ENCODE measurements around the gene PPP3R2.
"Not testable (repeated sequence)": the region's sequence is repeated elsewhere in the genome, so short reads cannot be mapped to it uniquely, and the experiment has no call there.

Gene PPP3R2

GRCh38 chr9:101587332-101588043, 7.3 kb downstream of the PPP3R2 start:
- no peak for DNase-seq (ENCODE audit: low spot score)

DNA sequence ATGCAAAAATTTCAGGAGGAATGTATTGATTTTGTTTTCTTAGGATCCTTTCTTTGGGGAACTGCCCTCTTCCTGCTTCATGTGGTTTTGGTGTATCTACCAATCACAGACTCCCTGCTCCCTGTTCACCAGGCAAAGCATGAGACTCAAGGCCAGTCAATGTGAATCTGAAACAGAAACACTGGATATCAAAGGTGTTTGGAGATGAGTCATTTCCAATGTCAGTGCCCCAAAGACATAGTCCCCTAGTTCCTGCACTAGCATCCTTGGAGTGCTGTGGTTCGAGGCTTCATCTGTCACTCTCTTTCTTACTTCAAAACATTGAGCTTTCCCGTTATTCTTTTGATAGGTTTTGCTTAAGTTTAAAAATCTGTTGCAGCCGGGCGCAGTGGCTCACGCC, 8.1 kb downstream of the PPP3R2 start:
- DNase-seq (ENCODE audit: low spot score): no peak

- no peak for DNase-seq (ENCODE audit: low spot score)
Observed at GRCh38 chr9:101585740-101586139, 9.0 kb downstream of the PPP3R2 start.

DNA sequence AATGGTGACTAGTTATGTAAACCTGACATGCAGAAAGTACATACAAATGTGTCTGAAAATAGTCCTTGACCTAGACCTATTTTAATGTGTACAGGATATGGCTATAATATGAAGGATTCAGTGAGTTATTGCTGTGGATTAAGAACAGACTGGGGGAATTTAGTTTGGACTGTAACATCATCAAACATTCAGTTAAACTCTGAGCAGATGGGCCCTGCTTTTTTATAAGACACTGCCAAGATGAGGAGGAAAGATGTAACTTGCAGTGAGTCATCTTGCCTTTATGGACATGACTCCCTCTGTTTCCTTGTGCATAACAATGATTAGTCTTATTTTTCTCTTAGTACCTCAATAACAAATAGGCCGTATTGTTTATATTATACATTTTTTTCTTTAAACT, 12.2 kb downstream of the PPP3R2 start:
- DNase-seq (ENCODE audit: low spot score): peak; percentile 20

DNA sequence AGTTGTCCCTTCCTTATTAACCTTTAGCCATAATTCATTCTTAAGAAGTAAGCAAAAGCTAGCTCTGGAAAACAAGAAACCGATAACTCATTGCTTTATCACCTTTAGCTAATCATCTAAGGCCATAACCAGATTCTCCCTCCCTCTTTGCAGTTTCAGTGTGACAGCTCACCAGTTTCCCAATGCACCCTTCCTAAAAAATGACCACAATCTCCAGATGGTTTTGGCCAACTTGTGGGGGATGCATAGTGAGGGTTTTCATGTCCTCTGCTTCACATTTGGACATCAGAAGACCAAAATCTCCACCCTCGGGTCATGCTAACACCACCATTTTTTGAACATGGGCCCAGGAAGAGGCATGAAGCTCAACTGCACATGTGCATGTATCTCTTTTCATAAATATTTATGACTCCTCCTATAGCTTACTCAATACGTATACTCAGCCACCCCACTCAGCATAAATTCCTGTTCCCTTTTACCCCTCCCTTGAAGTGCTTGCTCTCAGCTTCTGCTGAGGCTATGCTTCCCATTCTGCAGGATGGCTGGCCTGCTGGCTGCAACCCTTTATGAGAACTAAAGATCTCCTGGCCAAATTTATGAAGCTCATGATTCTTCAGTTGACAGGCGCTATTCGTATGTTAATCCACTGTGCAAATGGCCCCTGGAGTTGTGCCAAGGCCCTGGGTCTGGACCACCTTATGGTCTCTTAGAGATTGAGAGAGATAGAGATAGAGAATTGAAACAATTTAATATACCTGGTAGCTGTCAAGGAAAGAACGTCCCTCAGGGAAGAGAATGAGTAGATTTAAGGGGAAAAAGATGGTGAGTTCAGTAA, 14.8 kb downstream of the PPP3R2 start:
- DNase-seq (ENCODE audit: low spot score): no peak

- no peak for DNase-seq (ENCODE audit: low spot score)
Observed at GRCh38 chr9:101578378-101578777, 16.4 kb downstream of the PPP3R2 start.

DNA sequence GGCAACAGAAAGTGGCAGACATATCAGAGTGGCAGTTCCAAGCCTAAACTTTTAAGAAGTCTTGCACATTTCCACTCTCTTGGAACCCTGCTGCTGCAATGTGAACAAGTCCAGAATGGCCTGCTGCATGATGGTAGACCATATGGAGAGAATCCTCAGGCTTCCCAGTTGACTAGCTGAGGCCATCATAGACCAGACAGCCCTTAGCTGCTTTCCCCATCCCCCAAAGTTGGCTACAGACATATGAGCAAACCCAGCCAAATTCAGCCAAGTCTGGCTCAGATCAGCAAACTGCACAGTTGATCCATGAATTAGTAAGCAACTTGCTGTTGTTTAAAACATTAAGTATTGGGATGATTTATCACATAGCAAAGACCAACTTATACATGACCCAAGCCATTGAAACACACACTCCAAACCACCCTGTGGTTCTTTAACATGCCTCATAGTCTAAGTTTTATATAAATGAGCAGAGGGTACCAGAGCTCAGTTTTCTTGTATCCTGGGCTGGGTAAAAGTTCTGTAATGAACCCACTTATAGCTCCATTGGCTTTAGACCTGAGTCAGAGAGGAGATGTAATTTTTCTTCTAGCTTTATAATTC, 19.9 kb downstream of the PPP3R2 start:
- no peak for DNase-seq (ENCODE audit: low spot score)

- no peak for DNase-seq (ENCODE audit: low spot score)
Observed at GRCh38 chr9:101572316-101572715, 22.5 kb downstream of the PPP3R2 start.

- no peak for DNase-seq (ENCODE audit: low spot score)
Observed at GRCh38 chr9:101571114-101571513, 23.7 kb downstream of the PPP3R2 start.

DNA sequence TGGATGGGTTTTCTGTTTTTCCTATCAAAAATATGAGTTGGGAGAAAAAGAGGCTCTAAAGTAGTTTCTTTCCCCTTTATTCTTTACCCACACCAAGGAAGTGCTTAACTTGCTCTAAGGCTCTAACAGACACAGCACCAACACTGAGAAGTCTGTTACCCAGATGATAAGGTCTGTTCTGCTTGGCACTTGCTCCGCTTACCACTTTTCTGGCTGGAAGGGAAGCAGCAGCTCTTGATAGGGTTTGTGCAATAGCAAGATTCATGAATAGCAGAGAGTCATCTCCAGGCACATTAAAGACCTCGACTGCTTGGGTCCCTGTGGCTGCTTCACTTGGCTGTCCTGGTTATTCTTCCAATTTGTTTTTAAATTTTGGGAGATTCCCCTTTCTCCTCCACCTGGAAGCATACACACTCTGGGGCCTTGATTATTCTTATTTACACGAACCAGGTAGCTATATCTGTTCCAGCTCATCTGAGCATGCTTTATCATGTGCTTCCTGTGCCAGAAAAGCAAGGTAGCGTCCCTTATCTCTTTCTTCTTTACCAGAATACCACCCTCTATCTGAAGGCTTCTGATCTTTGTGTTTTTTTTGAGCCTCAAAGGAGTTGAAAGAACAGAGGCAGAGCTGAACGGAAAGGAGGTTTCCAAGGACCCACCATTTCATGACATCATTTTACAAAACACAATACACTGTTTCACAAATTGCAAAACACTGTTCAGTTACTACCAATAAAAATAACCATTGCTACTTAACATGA, 24.8 kb downstream of the PPP3R2 start:
- DNase-seq (ENCODE audit: low spot score): no peak

GRCh38 chr9:101567725-101568350, 26.9 kb downstream of the PPP3R2 start:
- DNase-seq (ENCODE audit: low spot score): no peak

- DNase-seq (ENCODE audit: low spot score): peak; percentile 14
Observed at GRCh38 chr9:101566904-101567724, 27.7 kb downstream of the PPP3R2 start.

DNA sequence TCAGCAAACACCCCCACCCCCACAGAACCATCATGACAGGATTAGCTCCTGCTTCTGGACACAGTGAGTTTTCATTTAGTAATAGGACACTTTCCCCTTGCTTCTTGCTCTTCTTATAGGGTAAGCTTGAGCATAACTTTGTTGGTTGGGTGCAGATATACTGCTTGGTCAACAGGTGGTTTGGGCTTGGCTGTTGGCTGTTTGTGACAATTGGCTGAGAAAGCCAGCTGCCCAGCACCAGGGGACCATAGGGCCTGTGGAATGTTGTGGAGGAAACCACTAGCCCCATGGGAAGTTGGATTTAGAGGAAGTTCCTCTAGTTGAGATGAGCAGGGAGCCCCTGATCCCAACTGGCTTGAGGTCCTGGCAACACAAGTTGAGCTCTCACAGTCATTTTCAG, 30.5 kb downstream of the PPP3R2 start:
- DNase-seq (ENCODE audit: low spot score): no peak

- DNase-seq (ENCODE audit: low spot score): no peak
Observed at GRCh38 chr9:101562966-101563365, 31.8 kb downstream of the PPP3R2 start.

DNA sequence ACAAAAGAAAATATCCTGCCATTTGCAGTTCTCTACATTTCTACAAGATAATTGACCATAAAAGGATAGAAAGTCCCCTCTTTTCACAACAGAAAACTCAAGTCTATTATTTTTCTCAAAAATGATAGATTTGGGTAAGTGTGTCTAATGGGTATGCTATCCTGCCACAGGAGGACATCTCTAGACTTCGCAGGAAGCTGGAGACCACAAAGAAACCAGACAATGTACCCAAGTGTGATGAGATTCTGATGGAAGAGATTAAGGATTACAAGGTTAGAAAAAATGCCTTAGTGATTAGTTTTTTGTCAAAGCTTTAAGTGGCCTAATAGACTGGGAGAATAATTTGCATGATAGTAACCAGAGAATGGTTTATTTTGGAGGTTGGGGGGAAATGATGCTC, 33.0 kb downstream of the PPP3R2 start:
- no peak for DNase-seq (ENCODE audit: low spot score)

GRCh38 chr9:101549472-101550098, 45.2 kb downstream of the PPP3R2 start:
- DNase-seq (ENCODE audit: low spot score): not testable (repeated sequence)

DNA sequence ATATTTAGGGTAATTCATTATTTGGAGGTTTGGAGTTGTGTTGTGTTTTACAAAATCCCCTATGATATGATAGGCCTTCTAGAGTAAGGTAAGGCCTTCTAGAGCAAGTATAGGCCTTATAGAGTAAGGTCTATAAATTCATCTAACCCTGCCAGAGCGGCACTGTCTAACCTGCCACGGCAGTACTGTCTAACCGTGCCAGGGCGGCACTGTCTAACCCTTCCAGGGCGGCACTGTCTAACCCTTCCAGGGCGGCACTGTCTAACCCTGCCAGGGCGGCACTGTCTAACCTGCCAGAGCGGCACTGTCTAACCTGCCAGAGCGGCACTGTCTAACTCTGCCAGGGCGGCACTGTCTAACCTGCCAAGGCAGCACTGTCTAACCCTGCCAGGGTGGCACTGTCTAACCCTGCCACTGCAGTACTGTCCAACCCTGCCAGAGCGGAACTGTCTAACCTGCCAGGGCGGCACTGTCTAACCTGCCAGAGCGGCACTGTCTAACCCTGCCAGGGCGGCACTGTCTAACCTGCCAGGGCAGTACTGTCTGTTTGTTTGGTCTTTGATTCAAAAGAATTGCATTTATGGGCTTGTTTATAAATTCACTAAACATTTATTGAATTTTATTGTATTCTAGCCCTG, 51.6 kb downstream of the PPP3R2 start:
- no peak for DNase-seq (ENCODE audit: low spot score)

Measured in AG08396 (cell line).